Stomach smooth muscle (tissue), 2 donors: Measurements from ENCODE around the gene CIAPIN1.
A peak's percentile ranks its signal among the peaks of the same experiment; 100 is the strongest.

Experiments
- H3K27ac ChIP-seq: one replicate; pipeline ENCODE4 v1.7.0; 2013; ENCODE audit warnings: mild to moderate bottlenecking, low read length, inconsistent platforms
- H3K27me3 ChIP-seq, 2 donors: one replicate each; pipeline ENCODE4 v1.7.0; 2013; ENCODE audit warnings: low read length in 2 of 2; ENCODE audit not compliant: insufficient read depth in 2 of 2, control insufficient read depth in 1 of 2
- H3K36me3 ChIP-seq, 2 donors: one replicate each; pipeline ENCODE4 v1.7.0; 2013; ENCODE audit warnings: low read length in 2 of 2; ENCODE audit not compliant: control insufficient read depth in 2 of 2, insufficient read depth in 2 of 2
- H3K4me1 ChIP-seq: one replicate; pipeline ENCODE4 v1.7.0; 2013; ENCODE audit warnings: low read length; ENCODE audit not compliant: control insufficient read depth, insufficient read depth
- H3K4me3 ChIP-seq, 2 donors: one replicate each; pipeline ENCODE4 v1.7.0; 2013; ENCODE audit warnings: low read length in 2 of 2
- H3K9ac ChIP-seq, 2 donors: one replicate each; pipeline ENCODE4 v1.7.0; 2013; ENCODE audit warnings: low read length in 2 of 2, mild to moderate bottlenecking in 1 of 2
- H3K9me3 ChIP-seq, 2 donors: one replicate each; pipeline ENCODE4 v1.7.0; 2013; ENCODE audit warnings: low read length in 2 of 2; ENCODE audit not compliant: control insufficient read depth in 2 of 2
- donor health status: healthy.
- donor health status: Pancreatic carcinoma.

Gene CIAPIN1

GRCh38 chr16:57447186-57447962 lies at the start of gene CIAPIN1, which contains the start of gene COQ9:
Gene CIAPIN1 (minus strand): TSS chr16:57447385. CDS start chr16:57440928, 6,457 bp downstream.
Gene COQ9 (plus strand): TSS chr16:57447479. CDS start chr16:57447506, 27 bp downstream.
- H3K9me3 ChIP-seq = no peaks in the 10 kb centered on the region
- H3K27me3 ChIP-seq = no peaks in the 10 kb centered on the region
- peak within 1 kb of the TSS; percentile 96 to 98 for H3K9ac ChIP-seq
- H3K4me3 ChIP-seq = peak within 1 kb of the TSS; percentile 97
- peak within 1 kb of the TSS; percentile 90 for H3K27ac ChIP-seq
- peaks cover 14% of the 10 kb centered on the region for H3K4me1 ChIP-seq
- peaks cover 6 to 11% of the 10 kb centered on the region in 2 donors for H3K36me3 ChIP-seq

- no peaks in the 10 kb centered on the region for H3K9me3 ChIP-seq
- no peaks in the 10 kb centered on the region for H3K36me3 ChIP-seq
- H3K9ac ChIP-seq = no peak overlapping the region
- no peak overlapping the region for H3K4me3 ChIP-seq
- H3K4me1 ChIP-seq = no peaks in the 10 kb centered on the region
- no peak overlapping the region for H3K27ac ChIP-seq
- no peaks in the 10 kb centered on the region for H3K27me3 ChIP-seq
These were observed 46.6 kb upstream of the CIAPIN1 start for GRCh38 chr16:57493767-57494166.

- Histone ChIP-seq H3K36me3 (no peaks in the 10 kb centered on the region), H3K9ac (no peak overlapping the region), H3K4me1 (peaks cover 22% of the 10 kb centered on the region), H3K27me3 (no peaks in the 10 kb centered on the region), H3K4me3 (no peak overlapping the region), H3K9me3 (no peaks in the 10 kb centered on the region), H3K27ac (no peak overlapping the region)
These were observed 42.0 kb upstream of the CIAPIN1 start for GRCh38 chr16:57489229-57489628.

GRCh38 chr16:57486858-57487834 lies 40.0 kb upstream of the CIAPIN1 start:
- Histone ChIP-seq H3K9ac (peak overlapping the region; percentile 51 to 60), H3K27ac (no peak overlapping the region), H3K4me3 (peak overlapping the region; percentile 73 to 87)

GRCh38 chr16:57485916-57486857 lies 39.0 kb upstream of the CIAPIN1 start, which contains the start of gene DOK4:
Gene DOK4 (minus strand): TSS chr16:57486493. CDS start chr16:57479507, 6,986 bp downstream.
- Histone ChIP-seq H3K27ac (no peak within 1 kb of the TSS), H3K27me3 (no peaks in the 10 kb centered on the region), H3K4me3 (peak within 1 kb of the TSS; percentile 73 to 87), H3K36me3 (no peaks in the 10 kb centered on the region), H3K4me1 (peaks cover 22% of the 10 kb centered on the region), H3K9ac (peak within 1 kb of the TSS; percentile 64 to 80), H3K9me3 (no peaks in the 10 kb centered on the region)

More at GRCh38 chr16:57486858-57487834, 40.0 kb upstream of the CIAPIN1 start:
- no peaks in the 10 kb centered on the region for H3K27me3 ChIP-seq
- no peaks in the 10 kb centered on the region for H3K36me3 ChIP-seq
- H3K9me3 ChIP-seq = no peaks in the 10 kb centered on the region
- H3K4me1 ChIP-seq = peaks cover 22% of the 10 kb centered on the region

GRCh38 chr16:57485091-57485915 lies 38.1 kb upstream of the CIAPIN1 start:
- Histone ChIP-seq H3K9ac (peak overlapping the region; percentile 64 to 80), H3K27me3 (no peaks in the 10 kb centered on the region), H3K4me3 (peak overlapping the region; percentile 72 to 87), H3K9me3 (no peaks in the 10 kb centered on the region), H3K36me3 (no peaks in the 10 kb centered on the region), H3K4me1 (peaks cover 22% of the 10 kb centered on the region), H3K27ac (no peak overlapping the region)

GRCh38 chr16:57484515-57485005 lies 37.4 kb upstream of the CIAPIN1 start:
- H3K9me3 ChIP-seq = no peaks in the 10 kb centered on the region
- H3K27ac ChIP-seq = no peak overlapping the region
- H3K9ac ChIP-seq = no peak overlapping the region
- H3K4me3 ChIP-seq = no peak overlapping the region
- H3K36me3 ChIP-seq = no peaks in the 10 kb centered on the region
- no peaks in the 10 kb centered on the region for H3K27me3 ChIP-seq
- peaks cover 29% of the 10 kb centered on the region for H3K4me1 ChIP-seq

GRCh38 chr16:57483725-57484514 lies 36.7 kb upstream of the CIAPIN1 start:
- Histone ChIP-seq H3K27me3 (no peaks in the 10 kb centered on the region), H3K27ac (no peak overlapping the region), H3K36me3 (no peaks in the 10 kb centered on the region), H3K9ac (no peak overlapping the region), H3K9me3 (no peaks in the 10 kb centered on the region), H3K4me3 (no peak overlapping the region), H3K4me1 (peaks cover 35% of the 10 kb centered on the region)
